NCI-H226 (cell line): ENCODE results near the gene SLC35E4.
"Not testable (repeated sequence)": the region's sequence is repeated elsewhere in the genome, so short reads cannot be mapped to it uniquely, and the experiment has no call there.

Experiments used
- DNase-seq: peaks from one replicate; pipeline ENCODE4 v3.0.0-alpha.2; 2015

SLC35E4 gene

DNA sequence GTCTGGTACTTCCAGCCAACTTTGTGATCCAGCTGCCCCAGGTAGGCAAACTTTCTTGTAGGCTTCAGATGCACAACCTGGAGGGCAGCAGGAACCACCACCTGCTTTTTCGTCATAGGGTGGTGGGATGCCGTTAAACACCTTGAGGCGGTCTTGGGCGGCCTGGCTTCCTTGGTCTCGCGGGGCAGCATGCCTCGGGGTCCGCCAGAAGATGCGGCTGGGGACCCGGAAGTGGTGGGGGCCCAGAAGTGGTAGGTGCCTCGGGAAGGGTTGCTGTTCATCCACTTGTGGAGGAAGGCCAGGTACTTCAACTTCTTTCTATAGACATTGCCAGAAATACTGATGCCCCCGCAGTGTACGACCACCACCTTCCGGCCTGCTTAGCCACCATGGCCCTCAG is 18.8 kb downstream of the SLC35E4 start:
- DNase-seq: no peak

DNA sequence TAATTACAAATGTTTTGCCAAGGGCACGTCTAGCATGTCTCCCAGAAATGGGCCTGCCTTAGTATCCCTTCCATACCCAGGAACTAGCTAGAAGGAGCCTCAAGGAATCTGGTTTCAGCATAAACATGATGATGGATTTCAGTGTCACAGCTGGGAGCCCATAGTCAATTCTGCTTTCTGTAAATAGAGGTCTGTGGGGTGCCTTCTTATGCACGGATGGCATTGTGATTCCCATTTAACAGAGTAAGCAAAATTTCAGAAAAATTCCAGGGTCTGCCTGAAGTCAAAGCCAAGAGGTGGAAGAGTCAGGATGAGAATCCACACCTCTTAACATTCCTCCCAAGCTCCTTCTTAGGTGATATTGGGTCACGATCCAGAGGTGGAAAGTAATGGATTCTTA is 20.0 kb downstream of the SLC35E4 start:
- no peak for DNase-seq

DNA sequence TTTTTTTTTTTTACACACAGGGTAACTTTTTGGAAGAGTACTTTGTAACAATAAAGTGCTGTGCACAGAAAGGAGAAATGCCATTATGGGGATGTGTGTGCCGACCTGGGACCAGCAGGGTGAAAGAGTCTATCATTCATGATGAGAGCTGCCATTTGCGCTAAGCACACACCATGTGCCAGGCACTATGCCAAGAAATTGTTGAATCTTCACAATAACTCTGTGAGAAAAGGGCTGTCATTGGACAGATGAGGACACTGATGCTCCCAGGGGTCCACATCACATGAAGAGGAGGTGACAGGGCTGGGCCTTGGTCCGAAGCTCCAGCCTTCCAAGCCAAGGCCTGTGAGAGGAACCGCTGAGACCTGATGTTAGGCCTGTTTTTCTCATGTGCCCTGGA is 26.5 kb downstream of the SLC35E4 start:
- DNase-seq: no peak

DNA sequence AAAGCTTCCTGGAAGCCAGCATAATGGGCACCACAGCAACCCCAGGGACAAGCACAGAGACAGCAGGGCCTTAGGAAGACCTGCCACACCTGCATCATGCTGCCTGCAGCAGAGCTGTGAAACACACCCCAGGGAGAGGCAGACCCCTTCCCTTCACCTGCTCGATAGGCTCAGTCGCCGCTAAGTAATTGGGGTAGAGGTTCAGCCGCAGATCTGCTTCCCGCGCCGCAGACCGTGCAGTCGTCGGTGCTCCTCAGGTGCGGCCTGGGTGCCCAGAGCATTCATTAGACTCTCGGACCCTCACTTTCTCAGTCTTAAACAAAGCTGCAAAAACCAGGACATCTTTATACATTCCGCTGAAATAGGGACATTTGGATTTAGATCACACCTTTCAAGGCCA is 29.2 kb downstream of the SLC35E4 start:
- no peak for DNase-seq

DNA sequence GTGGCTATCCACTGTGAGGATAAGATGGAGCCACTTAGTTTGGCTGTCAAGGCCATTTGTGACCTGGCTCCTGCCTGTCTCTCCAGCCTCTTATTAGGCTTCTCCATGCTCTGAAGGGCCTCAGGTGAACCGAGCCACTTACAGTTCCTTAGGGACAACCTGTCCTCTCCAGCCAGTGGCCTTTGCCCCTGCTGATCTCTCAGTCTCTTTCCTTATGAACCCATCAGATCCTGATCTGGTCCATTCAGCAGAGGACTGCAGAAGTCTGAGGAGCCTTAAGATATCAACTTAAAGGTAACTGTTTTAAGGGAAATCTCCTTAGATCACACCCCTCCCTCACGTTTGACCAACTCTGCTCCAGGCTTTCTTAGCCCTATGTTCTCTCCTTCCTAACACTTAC is 29.7 kb downstream of the SLC35E4 start:
- no peak for DNase-seq

DNA sequence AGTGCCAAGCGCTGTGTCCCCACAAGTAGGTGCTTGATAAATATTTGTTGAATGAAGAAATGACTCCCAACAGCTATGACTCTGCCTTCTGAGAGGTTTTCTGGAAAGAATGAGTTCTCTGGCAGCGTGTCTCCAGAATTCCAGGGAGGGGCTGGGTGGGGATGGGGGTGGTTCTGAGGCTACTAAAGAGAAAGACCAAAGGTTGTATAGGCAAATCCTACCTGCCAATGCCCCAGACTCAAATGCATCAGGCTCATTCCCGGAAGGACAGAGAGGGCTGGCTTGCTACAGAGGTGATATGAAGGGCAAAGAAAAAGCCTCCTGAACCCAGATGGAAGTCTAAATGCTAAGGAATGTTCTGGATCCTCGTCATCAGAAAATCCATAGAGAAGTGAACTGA is 30.2 kb downstream of the SLC35E4 start:
- no peak for DNase-seq

DNA sequence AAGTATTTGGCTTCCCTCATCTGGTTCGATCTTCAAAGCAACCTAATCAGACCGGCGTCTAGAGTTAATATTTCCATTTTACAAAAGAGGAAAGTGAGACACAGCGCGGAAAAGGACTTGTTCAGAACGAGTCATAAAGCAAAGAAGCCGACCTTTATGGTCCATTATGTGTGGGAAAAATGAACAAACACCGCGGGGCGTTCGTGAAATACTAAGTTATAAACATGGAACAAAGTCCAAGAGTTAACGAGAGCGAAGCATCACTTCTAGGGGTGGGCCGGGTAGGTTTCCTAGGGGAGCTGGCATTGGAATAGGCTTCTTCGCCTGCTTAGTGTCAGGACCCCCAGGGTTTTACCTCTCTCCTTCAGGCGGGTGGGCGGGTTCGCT is 31.5 kb downstream of the SLC35E4 start:
- no peak for DNase-seq

DNA sequence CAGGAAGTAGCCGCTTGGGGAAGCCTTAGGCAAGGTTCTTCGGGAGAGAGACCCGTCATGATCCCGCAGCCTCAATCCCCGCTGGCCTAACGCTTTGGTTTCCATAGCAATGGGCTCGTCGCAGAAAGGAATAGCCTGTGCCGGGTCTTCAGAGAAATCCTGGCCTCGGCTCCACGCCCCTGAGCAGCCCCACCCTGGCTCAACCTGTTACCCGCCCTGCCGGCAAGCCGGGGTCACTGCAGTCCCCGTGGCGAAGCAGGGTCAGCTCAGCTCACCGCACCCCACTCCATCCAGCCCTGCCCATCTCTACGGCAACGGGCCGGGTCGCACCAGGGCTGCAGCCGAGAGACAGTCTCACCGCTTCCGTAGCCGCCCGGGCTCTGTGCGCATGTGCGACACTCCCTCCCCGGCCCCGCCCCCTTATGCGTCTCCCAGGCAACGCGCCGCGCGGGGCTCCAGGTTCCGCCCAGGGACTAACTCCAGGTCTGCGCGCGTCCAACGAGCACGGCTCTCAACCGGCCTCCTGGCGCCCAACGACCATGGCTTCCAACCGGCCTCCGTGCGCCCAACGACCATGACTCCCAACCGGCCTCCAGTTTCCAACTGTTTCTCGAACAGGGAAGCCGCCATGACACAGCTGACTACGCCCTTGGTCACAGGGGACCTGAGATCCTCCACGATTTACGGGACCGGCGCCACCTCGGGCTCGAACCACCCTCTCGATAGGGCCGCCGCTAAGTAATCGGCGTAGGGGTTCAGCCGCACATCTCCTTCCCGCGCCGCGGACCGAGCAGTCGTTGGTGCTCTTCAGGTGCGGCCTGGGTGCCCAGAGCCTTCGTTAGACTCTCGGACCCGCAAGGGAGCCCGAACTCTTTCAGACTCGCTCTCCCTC is 32.2 kb downstream of the SLC35E4 start, which contains the start of gene DUSP18:
Gene DUSP18 (minus strand): TSS at position 382 of the 892 bp plus-strand sequence. CDS start 3,872 bp downstream, outside the sequence.
- peak; percentile 61 for DNase-seq

DNA sequence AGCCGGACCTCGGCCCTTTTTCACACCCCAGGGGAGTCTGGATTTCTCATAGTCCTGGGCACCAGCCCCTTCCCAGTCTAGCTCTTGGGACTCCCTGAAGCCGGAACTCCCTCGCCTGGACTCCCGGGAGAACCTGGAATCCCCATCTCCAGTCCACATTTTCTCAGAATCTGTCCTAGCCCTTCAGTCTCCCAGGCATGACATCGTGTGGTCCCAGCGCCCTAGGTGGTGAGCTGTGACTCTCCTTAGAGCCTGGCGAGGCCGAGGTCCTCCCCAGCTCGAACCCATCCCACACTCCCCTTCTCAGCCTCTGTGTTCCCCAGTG is 32.8 kb downstream of the SLC35E4 start:
- no peak for DNase-seq

DNA sequence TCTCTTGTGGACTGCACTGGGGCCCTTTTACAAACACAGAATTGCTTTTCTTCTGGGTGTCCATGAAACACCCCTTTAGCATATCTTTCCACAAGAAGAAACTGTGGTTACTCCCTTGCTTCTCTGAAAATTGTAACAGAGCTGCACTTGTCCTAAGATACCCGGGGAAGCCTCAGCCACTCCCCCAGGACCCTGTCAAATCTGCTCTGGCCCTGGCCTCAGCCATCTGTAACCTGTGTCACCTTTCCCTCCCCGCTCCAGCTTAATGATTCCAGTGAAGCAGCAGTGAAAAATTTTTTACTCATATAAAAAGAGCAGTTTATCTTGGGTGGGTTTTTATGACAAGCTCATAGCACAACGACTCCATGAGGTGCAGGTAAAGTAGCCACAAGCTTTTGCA is 35.5 kb downstream of the SLC35E4 start:
- no peak for DNase-seq

DNA sequence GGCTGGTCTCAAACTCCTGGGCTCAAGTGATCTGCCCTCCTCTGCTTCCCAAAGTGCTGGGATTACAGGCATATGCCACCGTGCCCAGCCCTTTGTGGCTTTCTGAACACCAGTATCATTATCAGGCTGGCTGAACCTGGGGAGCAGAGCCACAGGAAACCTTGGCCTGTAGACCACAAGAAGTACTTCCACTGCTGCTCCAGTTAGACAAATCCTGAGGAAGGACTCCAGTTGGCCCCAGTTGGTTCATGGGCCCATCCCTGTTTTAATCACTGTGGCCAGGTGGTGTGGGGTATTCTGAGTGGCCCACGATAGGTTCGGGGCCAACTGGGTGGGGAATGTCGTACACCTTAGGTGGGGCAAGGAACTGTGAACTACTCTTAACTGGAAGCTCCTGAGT is 37.6 kb downstream of the SLC35E4 start:
- no peak for DNase-seq

DNA sequence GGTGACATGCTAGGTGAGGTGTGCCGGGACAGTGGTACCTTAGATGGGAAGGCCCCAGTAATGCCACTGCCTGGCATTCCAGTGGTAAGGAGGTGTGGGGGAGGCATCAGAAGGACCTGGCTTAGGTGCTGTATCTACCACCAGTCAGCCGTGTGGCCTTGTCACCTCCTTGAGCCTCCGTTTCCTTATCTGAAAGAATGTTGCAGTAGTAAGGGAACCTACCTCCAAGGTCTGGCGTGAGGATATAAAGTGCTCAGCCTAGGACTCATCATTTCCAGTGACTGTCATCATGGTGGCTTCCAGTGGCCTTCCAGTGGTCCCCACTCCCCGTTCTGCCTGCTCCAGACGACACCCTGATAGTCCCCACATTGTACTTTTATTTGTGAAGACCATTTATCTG is 38.9 kb downstream of the SLC35E4 start:
- DNase-seq: no peak

DNA sequence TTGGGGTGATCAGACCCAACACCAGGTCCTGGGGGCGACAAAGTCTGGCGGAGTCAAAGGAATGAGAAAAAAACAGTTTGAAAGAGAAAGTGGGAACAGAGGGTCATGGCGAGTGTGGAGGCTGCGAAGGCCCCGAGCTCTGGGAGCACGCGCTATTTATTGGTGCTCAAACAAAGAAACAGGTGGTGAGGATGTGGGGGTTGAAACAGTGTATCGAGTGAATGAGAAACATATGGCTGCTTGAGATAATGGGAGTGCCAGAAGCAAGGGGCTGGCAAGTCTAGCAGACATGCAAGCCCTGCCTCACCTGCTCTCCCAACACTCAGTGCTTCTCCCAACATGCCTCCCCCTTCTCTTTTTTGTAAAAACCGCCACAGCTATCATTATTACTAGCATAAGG is 39.9 kb downstream of the SLC35E4 start:
- DNase-seq: no peak

DNA sequence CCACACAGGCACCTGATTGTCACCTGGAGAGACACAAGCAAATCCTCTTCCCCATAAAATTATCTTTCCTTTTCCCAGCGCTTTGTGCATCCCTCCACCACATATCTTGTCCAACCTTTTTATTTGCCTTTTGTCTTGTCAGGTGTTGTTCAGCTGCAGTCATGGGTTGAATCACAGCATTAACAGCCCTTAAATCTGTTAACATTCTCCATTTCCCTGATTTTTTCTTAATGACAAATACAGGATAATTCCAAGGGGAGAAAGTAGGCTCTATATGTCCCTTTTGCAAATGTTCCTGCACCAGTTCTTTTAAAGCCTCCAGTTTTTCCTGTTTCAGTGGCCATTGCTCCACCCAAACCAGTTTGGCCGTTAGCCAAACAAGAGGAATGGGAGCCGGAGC is 41.0 kb downstream of the SLC35E4 start:
- DNase-seq: not testable (repeated sequence)

DNA sequence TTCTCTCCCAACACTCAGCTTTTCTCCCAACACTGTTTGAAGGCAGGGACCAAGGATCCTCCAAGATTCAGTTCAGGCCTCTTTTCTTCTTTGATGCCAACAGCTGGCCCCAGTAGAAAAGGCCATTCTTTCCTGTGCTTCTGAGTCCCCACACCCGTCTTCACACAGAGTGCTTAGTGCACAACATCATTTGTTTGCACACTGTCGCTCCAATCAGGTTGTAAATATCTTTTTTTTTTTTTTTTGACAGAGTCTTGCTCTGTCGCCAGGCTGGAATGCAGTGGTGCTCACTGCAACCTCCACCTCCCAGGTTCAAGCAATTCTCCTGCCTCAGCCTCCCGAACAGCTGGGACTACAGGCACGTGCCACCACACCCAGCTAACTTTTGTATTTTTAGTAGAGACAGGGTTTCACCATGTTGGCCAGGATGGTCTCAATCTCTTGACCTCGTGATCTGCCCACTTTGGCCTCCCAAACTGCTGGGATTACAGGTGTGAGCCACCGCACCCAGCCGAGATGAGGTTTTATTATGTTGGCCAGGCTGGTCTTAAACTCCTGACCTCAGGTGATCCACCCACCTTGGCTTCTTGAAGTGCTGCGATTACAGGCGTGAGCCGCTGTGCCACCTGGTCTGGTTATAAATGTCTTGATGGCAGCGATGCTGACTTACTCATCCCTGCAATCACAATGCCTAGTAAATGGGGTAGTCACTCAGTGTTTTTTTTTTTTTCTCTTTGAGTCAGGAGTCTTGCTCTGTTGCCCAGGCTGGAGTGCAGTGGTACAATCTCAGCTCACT is 44.5 kb downstream of the SLC35E4 start:
- not testable (repeated sequence) for DNase-seq

DNA sequence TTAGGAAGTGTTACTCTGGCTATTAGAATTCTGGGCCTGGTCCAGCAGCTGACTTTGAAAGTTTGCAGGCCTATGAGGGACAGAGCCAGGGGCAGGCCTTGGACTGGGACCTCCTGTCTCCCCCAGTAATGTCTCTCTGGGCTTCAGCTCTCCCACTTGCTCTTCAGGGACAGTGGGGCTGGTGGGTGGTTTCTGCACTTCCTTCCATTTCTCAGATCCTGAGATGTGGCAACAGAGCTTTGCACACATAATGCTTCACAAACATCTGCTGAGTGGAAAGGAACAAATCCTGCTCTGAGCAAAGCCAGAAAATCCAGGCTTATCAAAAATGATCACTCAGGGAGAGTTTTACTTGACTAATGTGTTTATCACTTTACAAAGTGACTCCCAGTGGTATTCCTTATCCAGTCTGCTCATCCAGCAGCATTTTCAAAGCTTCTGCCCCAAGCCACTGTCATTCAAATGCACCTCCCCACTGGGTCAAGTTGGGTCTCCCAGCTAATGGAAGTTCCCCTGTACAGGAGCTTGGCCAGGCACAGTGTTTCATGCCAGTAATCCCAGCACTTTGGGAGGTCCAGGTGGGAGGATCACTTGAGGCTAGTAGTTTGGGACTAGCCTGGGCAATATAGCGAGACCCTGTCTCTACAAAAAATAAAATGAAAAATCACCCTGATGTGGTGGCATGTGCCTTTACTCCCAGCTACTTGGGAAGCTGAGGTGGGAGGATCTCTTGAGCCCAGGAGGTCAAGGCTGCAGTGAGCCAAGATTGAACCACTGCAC is 45.6 kb downstream of the SLC35E4 start:
- DNase-seq: no peak

DNA sequence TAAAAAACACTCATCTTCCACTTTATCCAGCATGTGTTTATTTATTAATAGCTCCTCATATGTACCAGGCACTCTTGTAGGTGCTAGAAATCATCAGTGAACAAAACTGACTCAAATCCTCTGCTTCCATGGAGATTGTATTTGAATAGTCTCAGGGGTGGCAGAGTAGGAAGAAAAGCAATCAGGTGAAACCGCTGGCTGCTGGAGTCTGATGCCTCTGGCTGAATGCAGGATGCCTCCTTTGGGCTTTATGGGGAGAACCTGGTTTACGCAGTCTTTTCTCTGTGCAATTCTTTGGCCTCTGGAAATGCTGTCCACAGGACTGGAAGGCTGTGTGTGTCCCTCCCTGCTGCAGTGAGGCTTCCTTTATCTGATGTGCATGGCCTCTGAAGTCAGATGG is 46.2 kb downstream of the SLC35E4 start:
- DNase-seq: no peak

DNA sequence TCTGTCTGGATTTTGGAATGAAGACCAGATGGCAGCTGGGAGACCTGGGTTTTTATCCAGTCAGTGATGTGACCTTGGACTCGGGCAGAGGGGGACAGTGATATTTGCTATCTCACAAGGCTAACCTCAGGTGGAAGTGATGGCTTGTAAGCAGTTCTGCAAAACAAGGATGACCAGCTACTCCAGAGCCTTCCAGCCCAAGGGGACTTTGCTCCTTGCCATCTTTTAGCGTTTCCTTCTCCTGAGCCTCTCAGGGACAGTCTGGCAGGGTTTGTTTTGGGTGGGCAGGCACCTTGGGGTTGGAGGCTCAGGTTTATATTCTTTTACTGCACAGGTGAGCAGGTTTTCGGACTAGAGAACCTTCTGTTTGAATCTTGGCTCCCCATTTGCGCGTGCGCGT is 49.6 kb downstream of the SLC35E4 start:
- DNase-seq: no peak

DNA sequence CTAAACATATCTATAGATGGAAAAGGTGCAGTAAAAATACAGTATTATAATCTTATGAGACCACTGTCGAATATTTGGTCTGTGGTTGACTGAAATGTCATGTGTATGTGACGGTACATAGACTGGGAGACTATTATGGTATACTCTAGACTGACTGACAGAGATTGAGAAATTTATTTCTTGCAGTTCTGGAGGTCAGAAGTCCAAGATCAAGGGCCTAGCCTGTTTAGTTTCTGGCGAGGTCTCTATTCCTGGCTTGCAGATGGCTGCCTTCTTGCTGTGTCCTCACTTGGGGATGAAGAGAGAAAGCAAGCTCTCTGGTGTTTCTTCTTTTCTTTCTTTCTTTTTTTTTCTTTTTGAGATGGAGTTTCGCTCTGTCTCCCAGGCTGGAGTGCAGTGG is 51.8 kb downstream of the SLC35E4 start:
- DNase-seq: no peak

DNA sequence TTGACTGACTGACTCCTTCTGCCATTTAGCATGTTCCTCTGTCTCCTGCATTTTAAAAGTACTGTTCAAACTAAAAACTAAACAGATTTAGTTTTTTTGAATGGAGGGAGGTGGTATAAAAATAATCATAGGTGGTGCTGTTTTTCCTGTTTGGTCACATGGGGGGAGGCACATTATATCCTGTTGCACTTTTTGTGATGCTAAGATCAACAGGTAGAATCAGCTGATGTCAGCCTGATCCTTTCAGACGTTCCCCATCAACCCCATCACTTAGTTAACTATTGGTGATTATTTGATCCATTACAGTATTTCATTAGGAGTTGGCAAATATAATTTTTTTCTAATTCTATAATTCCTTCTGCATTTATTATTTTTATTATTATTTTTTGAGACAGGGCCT is 54.0 kb downstream of the SLC35E4 start:
- no peak for DNase-seq

DNA sequence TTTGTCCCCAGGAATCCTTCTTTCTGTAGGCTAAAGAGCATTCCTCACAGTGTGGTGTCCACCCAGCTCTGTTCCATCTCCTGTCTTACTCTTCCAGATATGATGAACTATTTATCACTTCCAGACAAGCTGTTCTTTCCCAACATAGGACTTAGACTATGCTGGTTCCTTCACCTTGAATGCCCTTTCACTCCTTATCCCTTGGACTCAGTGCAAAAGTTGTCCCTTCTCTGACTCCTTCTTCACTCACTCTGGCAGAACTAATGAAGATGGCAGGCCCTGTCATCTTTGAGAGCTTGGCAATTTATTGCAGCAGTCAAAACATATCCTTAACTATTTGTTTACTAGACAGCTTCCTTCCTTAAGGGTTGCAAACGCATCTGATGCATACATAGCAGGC is 55.6 kb downstream of the SLC35E4 start:
- DNase-seq: no peak

DNA sequence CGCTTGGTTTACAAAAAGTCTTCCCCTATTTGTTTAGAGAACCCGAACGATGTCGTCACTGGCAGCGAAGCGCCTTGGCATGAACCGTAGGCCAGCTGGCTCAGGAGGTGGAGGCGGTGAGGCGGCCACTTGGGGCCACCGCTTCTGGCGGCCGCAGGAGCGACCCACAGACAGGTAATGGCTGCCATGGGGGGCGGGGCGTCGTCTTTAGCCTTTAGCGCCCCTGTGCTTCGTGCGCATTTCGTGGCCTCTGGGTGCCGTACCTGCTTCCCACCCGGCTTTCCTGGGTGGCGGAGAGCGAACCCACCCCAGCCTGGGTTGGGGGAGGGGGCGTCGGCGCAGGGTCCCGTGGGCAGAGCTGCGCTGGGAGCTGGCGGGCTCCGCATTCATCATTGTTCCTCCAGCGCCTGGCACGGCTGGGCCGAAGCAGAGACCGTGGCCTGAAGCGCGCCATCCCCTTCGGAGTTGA is 58.6 kb downstream of the SLC35E4 start:
- DNase-seq: peak; percentile 21

DNA sequence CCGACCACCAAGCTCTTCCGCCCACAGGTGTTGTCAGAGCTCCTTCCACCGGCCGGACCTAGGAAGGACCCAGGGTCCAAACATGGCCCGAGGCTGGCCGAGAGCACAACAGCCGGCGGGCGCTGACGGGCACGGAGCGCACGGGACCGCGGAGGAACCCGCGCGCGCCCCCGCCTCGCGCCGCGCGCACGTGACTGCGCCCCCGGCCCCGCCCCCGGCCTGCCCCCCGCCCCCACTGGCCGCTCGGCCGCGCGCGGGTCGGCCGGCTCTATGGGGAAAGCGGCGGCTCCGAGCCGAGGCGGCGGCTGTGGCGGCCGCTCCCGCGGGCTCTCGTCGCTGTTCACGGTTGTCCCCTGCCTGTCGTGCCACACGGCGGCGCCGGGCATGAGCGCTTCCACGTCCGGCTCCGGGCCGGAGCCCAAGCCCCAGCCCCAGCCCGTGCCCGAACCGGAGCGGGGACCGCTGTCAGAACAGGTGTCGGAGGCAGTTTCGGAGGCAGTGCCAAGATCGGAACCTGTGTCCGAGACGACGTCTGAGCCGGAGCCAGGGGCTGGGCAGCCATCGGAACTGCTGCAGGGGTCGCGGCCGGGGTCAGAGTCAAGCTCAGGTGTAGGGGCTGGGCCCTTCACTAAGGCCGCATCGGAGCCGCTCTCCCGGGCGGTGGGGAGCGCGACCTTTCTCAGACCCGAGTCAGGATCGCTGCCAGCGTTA is 59.2 kb downstream of the SLC35E4 start, which contains the start of gene OSBP2:
Gene OSBP2 (plus strand): TSS at position 235 of the 711 bp plus-strand sequence. CDS start 36 bp downstream, at position 271.
- DNase-seq: no peak
